Measurements from ENCODE around the gene ARID5A.
A peak's percentile ranks its signal among the peaks of the same experiment; 100 is the strongest.
"Not testable (repeated sequence)": the region's sequence is repeated elsewhere in the genome, so short reads cannot be mapped to it uniquely, and the experiment has no call there.

Gene ARID5A

DNA sequence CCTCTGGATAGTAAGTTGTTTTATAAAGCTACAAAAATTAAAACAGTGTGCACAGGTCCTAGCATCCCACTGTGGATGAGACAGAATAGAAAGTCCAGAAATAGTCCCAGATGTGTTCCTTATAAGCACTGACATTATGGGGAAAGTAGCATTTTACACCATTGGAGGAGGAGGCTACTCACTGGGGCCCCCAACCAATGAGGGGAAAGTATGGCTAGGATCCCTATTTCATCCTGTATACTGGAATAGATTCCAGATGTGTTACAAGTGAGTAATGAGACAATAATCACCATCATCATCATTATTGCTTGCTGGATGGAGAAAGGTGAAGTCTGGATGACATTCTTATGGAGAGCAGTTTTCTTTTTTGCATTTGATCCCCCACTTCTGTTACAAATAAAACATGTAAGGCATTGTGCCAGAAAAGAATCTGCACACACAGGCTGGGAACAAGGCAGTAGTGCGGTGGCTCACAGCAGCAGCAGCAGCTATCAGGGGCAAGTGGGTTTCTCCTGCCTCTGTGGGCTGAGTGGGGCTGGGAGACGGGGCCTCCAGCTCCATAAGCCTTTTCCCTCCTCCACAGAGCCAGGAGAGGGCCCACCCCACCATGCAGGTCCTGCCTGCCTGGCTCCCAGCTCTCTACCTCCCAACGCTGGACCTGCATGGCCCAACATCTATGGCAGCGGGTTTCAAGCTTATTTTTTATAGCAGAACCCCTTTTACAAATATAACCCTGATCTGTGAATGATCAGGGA, 5.0 kb downstream of the ARID5A start:
- DNase-seq (ENCODE audit: low read depth in 2 of 2), result no peak

DNA sequence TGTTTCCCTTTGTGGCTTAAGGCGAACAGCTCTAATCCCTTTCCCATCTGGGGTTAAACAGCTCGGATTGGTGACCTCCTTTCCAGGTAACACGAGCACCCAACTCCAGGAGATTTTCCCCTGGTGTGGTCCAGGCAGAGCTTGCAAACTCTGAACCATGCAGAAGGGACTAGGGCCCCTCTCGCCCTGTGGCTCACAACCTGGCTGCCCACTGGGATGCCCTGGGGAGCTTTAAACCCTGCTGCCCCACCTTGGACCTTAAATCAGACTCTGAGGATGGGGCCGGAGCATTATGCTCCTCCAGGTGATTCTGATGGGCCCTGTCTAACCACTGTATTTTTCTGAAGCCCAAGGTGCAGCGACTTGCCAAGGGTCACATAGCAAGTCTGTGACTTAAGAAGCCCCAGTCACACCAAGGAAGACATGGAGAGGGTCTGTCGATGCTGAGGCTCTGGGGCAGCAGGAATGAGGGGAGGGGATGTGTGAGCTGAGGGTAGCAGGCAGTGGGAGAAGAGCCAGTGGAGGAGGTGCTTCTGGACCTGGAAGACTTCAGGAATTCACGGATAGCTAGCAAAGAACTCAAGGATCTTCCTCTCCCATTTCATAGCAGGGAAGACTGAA, 5.9 kb downstream of the ARID5A start:
- no peak for DNase-seq (ENCODE audit: low read depth in 2 of 2)

DNA sequence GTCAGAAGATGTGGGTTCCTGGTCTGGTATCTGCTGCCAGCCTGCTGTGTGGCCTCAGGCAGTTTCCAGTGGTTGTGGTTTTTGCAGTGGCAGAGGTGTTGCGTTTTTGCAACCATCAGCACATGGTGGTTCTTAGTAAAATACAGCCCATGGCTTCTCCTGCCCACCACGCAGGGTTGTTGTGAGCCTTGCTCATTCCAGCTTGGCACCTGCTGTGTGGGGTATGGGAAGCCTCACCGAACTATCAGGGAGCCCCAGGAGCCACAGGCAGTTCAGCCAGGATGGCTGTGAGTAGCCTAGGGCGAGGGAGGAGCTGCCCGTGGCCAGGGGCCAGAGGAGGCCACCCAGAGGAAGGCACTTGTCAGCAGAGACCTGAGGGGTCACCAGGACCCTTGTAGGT, 9.8 kb downstream of the ARID5A start:
- no peak for DNase-seq (ENCODE audit: low read depth in 2 of 2)

DNA sequence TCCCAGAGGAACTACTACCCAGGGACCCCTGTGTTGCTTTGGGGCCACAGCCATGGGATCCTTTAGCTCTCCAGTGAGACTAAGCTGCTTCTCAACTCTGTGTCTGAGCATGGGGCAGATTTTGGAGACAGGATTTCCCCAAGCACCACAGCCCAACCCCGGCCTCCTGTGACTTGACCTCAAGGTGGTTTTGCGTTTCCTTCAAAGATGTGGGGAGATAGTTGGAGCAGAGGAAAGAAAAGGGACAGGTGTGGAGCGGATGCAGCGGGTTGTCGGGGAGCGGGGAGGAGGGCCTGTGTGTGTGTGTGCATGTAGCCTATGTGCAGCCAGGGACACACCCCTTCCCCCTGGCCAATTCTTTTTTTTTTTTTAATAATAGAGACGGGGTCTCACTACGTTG, 10.2 kb downstream of the ARID5A start:
- no peak for DNase-seq (ENCODE audit: low read depth in 2 of 2)

GRCh38 chr2:96547203-96547641, 10.7 kb downstream of the ARID5A start:
- no peak for DNase-seq (ENCODE audit: low read depth in 2 of 2)

DNA sequence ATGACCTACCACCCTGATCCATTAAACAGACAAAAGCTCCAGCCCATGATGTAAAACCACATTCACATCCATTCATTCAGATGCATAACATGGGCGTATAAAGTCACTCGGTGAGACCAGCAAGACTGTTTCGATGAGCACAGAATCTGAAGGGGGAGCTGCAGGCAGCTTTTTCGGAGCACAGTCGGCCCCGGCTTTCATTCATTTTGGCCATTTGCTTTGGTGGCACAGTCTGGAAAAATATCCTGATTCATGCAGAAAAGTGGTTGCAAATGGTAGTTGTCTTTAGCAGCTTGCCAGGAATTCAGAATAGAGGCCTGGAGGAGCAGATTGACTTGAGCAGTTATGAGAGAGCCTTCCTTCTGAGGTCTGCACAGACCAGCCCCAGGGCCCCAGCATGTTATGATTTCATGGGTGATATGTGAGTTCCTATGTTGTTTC, 11.2 kb downstream of the ARID5A start:
- DNase-seq (ENCODE audit: low read depth in 2 of 2), result no peak

GRCh38 chr2:96548558-96549465, 12.3 kb downstream of the ARID5A start:
- no peak for DNase-seq (ENCODE audit: low read depth in 2 of 2)

DNA sequence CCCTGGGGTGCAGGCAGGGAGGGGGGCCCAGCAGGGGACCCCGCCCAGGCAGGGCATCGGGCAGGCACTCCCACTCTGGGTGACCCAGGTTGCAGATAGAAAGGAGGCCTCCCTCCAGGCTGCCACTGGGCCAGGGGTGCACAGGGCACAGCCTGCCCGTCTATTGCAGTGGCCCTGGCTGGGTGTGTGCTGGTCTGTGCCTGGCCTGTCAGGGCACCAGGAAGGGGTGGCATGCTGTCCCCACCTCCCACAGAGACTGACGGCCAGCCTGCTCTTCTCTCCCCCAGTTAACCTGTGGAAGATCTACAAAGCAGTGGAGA, 12.9 kb downstream of the ARID5A start:
- DNase-seq (ENCODE audit: low read depth in 2 of 2), result no peak

DNA sequence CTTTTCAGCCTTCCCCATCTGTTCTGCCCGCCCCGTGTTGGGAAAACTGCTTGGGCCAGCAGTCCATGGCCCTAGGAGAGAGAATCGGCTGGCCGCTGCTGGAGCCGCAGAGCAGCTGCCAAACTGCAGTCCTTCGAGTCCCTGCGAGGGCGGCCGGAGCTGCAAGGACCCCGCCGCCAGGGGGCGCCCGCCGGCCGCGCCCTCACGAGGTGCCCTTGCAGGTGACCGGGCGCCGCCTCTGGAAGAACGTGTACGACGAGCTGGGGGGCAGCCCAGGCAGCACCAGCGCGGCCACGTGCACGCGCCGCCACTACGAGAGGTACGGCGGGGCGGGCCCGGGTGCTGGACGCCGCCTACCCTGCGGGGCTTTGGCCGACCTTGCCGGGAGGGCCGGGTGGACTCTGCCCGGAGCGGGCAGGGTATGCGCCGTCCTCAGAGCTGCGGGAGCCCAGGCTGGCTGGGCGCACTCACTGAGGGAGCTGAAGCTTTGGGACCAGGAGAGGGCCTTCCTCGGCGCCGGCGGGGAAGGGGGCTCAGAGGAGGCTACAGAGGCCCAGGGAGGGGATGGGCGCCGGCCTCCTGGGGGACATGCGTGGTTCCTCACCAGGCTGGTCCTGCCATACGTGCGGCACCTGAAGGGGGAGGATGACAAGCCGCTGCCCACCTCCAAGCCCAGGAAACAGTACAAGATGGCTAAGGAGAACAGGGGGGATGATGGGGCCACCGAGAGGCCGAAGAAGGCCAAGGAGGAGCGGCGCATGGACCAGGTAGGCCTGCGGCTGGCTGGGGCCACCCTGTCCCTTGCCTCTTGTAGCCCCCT, 13.6 kb downstream of the ARID5A start:
- DNase-seq (ENCODE audit: low read depth in 2 of 2), result no peak

- no peak for DNase-seq (ENCODE audit: low read depth in 2 of 2)
Measured at GRCh38 chr2:96550787-96551604, 14.4 kb downstream of the ARID5A start.

- no peak for DNase-seq (ENCODE audit: low read depth in 2 of 2)
Measured at GRCh38 chr2:96551605-96552314, 15.2 kb downstream of the ARID5A start.

DNA sequence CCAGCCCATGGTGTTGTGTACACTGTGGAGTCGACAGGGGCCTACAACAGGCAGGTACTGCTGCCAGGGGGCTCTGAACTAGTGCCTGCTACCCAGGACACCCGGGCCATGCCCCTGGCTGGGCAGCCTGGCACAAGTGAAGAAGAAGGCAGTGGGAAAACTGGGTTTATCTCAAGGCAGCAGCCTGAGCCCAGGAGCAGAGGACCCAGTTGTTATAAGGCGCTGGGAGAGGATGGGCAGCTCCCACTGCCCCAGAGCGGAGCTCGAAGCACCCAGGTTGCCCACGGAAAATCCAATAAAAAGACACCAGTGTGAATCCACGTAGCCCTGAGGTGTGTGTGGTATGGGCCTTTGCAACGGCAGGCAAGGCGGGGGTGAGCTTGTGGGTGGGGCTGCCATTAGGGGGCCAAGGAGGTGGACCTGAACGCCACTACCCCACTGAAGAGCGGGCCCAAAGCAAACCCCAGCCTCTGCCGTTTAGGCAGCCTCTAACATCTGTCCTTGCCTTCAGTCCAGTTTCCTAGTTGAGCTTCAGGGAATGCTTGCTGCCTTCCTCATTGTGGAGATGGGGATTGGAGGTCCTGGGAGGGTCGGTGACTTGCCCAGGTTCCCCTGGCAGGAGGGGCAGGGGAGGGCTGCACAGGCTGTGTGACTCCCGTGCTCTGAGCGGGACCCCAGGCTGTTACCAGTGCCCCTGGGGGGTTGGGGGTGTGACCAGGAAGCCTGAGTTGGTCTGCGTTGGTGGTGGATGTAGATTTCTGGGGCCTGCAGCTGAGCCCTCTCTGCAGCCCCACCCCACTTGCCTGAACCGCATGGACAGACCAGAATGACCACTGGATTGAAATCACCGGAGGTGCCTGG, 16.0 kb downstream of the ARID5A start:
- DNase-seq (ENCODE audit: low read depth in 2 of 2), result no peak

DNA sequence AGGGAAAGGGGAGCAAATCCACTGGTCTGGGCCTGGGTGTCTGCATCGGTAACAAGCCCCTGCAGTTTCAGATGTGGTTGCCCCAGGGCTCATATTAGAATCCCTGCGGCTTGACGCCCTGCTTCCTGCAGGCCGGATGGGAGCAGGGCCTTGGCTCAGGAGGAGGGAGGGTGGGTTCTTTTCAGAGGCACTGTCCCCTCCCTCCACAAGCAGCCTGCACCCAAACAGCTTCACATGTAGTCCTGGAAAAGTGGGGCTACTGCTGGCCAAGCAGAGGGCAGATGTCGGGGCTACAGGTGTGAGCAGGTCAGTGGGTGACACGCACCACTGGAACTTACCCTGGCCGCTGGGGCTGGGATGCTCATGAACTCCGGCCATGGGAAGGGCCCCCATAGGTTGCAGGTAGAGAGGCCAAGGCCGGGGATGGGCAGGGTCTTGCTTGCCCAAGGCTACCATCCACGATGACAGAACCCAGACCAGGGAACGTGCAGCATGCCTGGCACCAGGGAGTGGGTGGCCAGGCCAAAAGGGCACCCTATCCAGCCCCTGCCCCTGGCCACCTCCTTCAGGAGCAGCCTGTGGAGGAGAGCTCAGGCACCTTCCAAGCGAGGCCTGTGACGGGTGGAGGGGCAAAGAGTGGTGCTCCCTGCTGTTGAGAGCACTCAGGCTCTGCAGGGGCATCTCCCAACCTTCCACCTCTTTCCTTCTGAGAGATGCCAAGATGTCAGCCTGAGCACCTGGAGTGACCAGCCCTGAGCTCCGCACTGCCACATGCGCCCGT, 16.8 kb downstream of the ARID5A start:
- DNase-seq (ENCODE audit: low read depth in 2 of 2), result no peak

GRCh38 chr2:96553957-96554292, 17.4 kb downstream of the ARID5A start:
- not testable (repeated sequence) for DNase-seq (ENCODE audit: low read depth in 2 of 2)

DNA sequence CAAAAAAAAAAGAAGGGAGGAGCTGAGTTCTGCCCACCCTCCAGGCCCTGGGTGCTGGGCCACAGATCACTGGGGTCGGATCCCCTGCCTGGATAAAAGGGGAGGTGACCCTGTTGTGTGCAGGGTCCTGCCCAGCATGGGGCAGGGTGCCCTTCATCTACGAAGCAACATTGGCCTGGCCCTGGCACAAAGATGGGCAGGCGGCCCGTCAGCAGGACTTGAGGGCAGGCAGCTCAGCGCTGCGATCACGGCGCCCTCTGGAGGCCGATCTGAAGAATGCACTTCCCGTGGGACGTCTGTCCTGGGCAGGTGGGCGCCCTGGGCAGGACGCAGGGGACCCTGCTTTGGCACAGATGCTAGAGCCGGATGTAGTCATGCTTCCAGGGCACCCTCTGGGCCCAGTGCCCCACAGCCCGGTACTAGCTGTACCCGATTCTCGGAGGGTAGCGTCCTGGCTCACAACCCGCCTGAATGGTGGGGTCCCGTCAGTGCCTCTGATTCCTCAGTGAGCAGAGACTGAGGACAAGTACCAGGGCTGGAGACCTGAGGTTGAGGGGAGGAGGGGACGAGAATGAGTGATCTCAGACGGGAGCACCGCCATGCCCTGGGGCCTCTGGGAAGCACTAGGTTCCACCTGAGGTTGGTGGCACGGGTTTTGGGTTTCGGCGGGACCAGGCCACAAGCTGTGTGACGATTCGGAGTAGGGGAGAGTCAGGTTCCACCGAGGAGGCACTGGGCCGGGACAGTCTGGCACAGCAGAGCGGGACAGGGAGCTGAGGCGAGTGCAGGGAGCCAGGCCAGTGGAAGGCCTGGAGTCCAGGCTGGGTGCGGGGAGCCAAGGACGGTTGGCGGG, 18.0 kb downstream of the ARID5A start:
- peak in 1 of 2 donors; percentile 40 for DNase-seq (ENCODE audit: low read depth in 2 of 2)

- DNase-seq (ENCODE audit: low read depth in 2 of 2), result no peak
Measured at GRCh38 chr2:96555146-96555610, 18.6 kb downstream of the ARID5A start.

All from stimulated activated CD8-positive, alpha-beta memory T cell treated with anti-CD3 and anti-CD28 coated beads, Interleukin-2, amount 100 ng/mL, for 1 hour (primary cell).